HG02623 (cell line): ENCODE data around the gene SYNE1.

Source experiments
- ATAC-seq: cut with Tn5 transposase; IDR thresholded peaks from one replicate; pipeline ENCODE4 v1.9.1; 2021; ENCODE audit warnings: moderate library complexity; ENCODE audit not compliant: unreplicated experiment

The SYNE1 gene

GRCh38 chr6:152118678-152119077 lies 518.5 kb downstream of the SYNE1 start:
- no peak for ATAC-seq

GRCh38 chr6:152118224-152118623 lies 518.9 kb downstream of the SYNE1 start:
- ATAC-seq: no peak

GRCh38 chr6:152117156-152118133 lies 519.7 kb downstream of the SYNE1 start:
- ATAC-seq: peak; percentile 89

GRCh38 chr6:152112491-152113261 lies 524.5 kb downstream of the SYNE1 start:
- no peak for ATAC-seq

GRCh38 chr6:152110886-152111820 lies 526.0 kb downstream of the SYNE1 start:
- ATAC-seq: no peak

- no peak for ATAC-seq
Measured at GRCh38 chr6:152107973-152108372, 529.2 kb downstream of the SYNE1 start.

GRCh38 chr6:152100183-152100618 lies 537.0 kb downstream of the SYNE1 start:
- no peak for ATAC-seq

- no peak for ATAC-seq
Measured at GRCh38 chr6:152099446-152100182, 537.5 kb downstream of the SYNE1 start.

GRCh38 chr6:152098683-152099082 lies 538.5 kb downstream of the SYNE1 start:
- no peak for ATAC-seq

GRCh38 chr6:152096863-152097496 lies 540.2 kb downstream of the SYNE1 start:
- no peak for ATAC-seq

GRCh38 chr6:152094992-152095592 lies 542.1 kb downstream of the SYNE1 start:
- ATAC-seq: no peak

GRCh38 chr6:152094276-152094675 lies 542.9 kb downstream of the SYNE1 start:
- ATAC-seq: no peak

- ATAC-seq: no peak
Measured at GRCh38 chr6:152093711-152094110, 543.5 kb downstream of the SYNE1 start.

GRCh38 chr6:152091851-152092341 lies 545.3 kb downstream of the SYNE1 start:
- no peak for ATAC-seq

- ATAC-seq: no peak
Measured at GRCh38 chr6:152091201-152091600, 546.0 kb downstream of the SYNE1 start.

- ATAC-seq: no peak
Measured at GRCh38 chr6:152089992-152090391, 547.2 kb downstream of the SYNE1 start.

- ATAC-seq: no peak
Measured at GRCh38 chr6:152087701-152088100, 549.5 kb downstream of the SYNE1 start.

GRCh38 chr6:152087096-152087495 lies 550.1 kb downstream of the SYNE1 start:
- ATAC-seq: no peak
